ENCODE data around the gene CTTNBP2.

The CTTNBP2 gene

DNA sequence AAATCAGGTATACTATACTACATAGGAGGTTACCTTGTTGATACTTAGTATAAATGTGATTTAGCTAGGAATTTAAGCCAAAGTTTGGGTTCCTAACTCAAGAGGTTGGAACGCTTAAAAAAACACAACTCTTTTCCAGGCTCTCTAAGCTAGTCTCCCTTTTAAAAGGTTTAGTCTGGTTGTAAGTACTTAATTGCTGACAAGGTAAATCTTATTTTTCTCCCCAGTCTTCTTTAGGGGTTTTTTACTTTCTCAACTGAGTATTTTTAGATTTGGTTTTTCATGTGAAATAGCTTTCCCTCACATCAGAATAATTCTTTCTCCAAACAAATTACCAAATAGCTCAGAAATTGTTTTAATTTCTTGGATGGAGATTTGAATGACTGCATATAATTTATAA lies 20.8 kb upstream of the CTTNBP2 start:
- Histone ChIP-seq H3K9me3 (ENCODE audit: insufficient read depth, low read depth, low read length) (no peaks in the 10 kb centered on the region), H3K36me3 (ENCODE audit: insufficient read depth, low read length) (no peaks in the 10 kb centered on the region), H3K27me3 (ENCODE audit: insufficient read depth, low read length) (no peaks in the 10 kb centered on the region), H3K27ac (ENCODE audit: low read depth, low read length) (no peak overlapping the region), H3K4me1 (ENCODE audit: insufficient read depth, low read length) (peaks cover 8% of the 10 kb centered on the region), H3K4me3 (ENCODE audit: low read length) (no peak overlapping the region), H3K9ac (ENCODE audit: low read depth, low read length) (no peak overlapping the region)
- WGBS = no CpG with 5 or more reads among the region's 1 CpG

DNA sequence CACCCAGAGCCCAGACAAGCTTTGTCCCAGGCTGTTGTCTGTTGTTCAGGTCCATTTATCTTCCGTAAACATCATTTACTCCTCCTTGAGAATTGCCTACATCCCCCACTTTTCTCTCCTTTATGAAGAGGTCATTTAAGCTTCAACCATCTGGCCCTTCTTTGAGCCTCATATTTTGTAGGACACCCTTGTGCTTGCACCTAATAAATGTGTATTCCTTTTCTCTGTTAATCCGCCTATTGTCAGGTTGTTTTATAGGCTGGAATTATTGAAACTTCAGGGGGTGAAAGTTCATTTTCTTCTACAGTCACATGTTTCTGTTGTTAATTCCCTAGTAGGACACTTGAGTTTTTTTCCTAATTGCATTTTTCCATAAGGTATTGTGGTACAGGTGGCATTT lies 19.6 kb upstream of the CTTNBP2 start:
- no peak overlapping the region for H3K9ac ChIP-seq (ENCODE audit: low read depth, low read length)

DNA sequence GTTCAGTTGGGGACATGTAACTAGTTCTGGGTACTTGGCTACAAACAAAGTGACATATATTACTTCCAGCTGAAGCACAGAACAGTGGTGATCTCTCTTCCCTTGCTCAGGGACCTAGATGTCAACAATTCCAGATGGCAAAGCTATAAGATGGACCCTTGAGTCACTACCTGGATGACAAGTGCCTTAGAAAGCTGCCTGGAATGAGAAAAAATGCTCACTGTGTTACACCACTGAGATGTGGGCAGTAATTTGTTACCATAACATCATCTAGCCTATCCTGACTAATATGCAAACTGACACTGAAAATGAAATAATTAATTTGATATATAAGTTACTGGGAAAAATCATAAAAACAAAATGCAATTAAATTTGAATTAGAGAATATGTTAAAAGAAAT lies 16.4 kb upstream of the CTTNBP2 start:
- Histone ChIP-seq H3K9me3 (ENCODE audit: insufficient read depth, low read depth, low read length) (no peaks in the 10 kb centered on the region), H3K9ac (ENCODE audit: low read depth, low read length) (no peak overlapping the region), H3K27me3 (ENCODE audit: insufficient read depth, low read length) (no peaks in the 10 kb centered on the region), H3K4me3 (ENCODE audit: low read length) (no peak overlapping the region), H3K36me3 (ENCODE audit: insufficient read depth, low read length) (no peaks in the 10 kb centered on the region), H3K4me1 (ENCODE audit: insufficient read depth, low read length) (peaks cover 20% of the 10 kb centered on the region), H3K27ac (ENCODE audit: low read depth, low read length) (no peak overlapping the region)

More for the DNA sequence above, 19.6 kb upstream of the CTTNBP2 start:
- H3K4me1 ChIP-seq (ENCODE audit: insufficient read depth, low read length) = peaks cover 20% of the 10 kb centered on the region
- no peaks in the 10 kb centered on the region for H3K9me3 ChIP-seq (ENCODE audit: insufficient read depth, low read depth, low read length)
- H3K36me3 ChIP-seq (ENCODE audit: insufficient read depth, low read length) = no peaks in the 10 kb centered on the region
- WGBS = 100% methylated on average over 1 of the region's 2 CpGs
- no peak overlapping the region for H3K27ac ChIP-seq (ENCODE audit: low read depth, low read length)
- no peaks in the 10 kb centered on the region for H3K27me3 ChIP-seq (ENCODE audit: insufficient read depth, low read length)
- H3K4me3 ChIP-seq (ENCODE audit: low read length) = no peak overlapping the region

DNA sequence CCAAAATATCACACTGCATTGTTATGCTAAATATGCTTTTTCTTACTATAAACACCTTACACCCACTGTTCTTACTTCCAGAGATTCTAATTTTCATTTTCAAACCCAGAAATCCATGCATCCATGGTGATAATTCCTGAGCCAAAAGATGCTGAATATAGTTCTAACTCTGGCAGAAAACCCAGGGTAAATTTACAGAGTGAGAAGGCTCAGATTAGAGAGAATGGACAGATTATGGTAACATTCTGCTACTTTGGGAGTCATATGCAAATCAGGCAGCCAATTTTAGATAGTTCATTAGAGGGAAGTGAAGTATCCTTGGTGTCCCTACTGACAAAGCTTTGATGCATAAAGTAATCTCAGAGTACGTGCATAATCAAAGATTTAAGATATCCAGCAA lies 15.4 kb upstream of the CTTNBP2 start:
- Histone ChIP-seq H3K4me3 (ENCODE audit: low read length) (no peak overlapping the region), H3K36me3 (ENCODE audit: insufficient read depth, low read length) (no peaks in the 10 kb centered on the region), H3K27ac (ENCODE audit: low read depth, low read length) (no peak overlapping the region; the same call in 1 of the 2 replicates), H3K9me3 (ENCODE audit: insufficient read depth, low read depth, low read length) (no peaks in the 10 kb centered on the region), H3K9ac (ENCODE audit: low read depth, low read length) (no peak overlapping the region), H3K27me3 (ENCODE audit: insufficient read depth, low read length) (no peaks in the 10 kb centered on the region), H3K4me1 (ENCODE audit: insufficient read depth, low read length) (peaks cover 20% of the 10 kb centered on the region)
- 96% methylated on average over 1 of the region's 1 CpG for WGBS

DNA sequence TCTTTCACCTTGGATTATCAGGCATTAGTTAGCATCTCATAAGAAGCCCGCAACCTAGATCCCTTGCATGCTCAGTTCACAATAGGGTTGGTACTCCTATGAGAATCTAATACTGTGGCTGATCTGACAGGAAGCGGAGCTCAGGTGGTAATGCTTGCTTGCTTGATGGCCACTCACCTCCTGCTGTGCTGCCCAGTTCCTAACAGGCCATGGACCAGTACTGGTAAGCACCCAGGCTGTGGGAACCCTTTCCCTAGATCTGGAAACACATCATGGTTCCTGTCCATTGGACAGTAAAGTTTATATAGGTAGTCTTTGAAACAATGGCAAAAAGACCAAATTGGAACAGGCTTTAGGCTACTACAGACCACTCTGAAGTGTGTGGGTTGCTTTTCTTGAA lies 9.4 kb upstream of the CTTNBP2 start:
- Histone ChIP-seq H3K9ac (ENCODE audit: low read depth, low read length) (no peak overlapping the region), H3K27me3 (ENCODE audit: insufficient read depth, low read length) (no peaks in the 10 kb centered on the region), H3K9me3 (ENCODE audit: insufficient read depth, low read depth, low read length) (no peaks in the 10 kb centered on the region), H3K27ac (ENCODE audit: low read depth, low read length) (no peak overlapping the region), H3K4me3 (ENCODE audit: low read length) (no peak overlapping the region), H3K4me1 (ENCODE audit: insufficient read depth, low read length) (peaks cover 4% of the 10 kb centered on the region), H3K36me3 (ENCODE audit: insufficient read depth, low read length) (no peaks in the 10 kb centered on the region)
- 98% methylated on average over 2 of the region's 2 CpGs for WGBS

DNA sequence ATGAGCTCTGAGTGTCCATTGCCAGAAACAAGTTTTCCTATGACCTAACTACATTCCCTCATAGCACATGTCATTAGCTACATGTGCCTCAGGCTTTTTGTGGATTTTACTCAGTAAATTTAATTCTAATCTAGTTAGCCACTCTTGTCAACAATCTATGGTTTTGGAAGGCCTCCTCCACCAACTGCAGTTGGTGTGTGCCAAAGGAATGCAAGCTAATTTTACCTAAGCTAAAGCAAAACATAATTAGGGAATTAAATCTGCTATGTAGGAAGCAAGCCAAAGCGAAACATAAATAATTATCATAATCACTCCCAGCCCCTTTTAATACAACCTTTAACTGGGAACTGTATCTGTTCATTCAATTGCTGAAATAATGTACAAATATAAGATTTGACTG lies 3.5 kb upstream of the CTTNBP2 start:
- H3K9me3 ChIP-seq (ENCODE audit: insufficient read depth, low read depth, low read length) = no peaks in the 10 kb centered on the region
- H3K27me3 ChIP-seq (ENCODE audit: insufficient read depth, low read length) = peaks cover 7% of the 10 kb centered on the region; the same call in 1 of the 2 replicates
- H3K36me3 ChIP-seq (ENCODE audit: insufficient read depth, low read length) = no peaks in the 10 kb centered on the region
- H3K27ac ChIP-seq (ENCODE audit: low read depth, low read length) = no peak overlapping the region
- H3K9ac ChIP-seq (ENCODE audit: low read depth, low read length) = no peak overlapping the region
- H3K4me1 ChIP-seq (ENCODE audit: insufficient read depth, low read length) = peaks cover 35% of the 10 kb centered on the region
- H3K4me3 ChIP-seq (ENCODE audit: low read length) = no peak overlapping the region
- no CpG with 5 or more reads among the region's 1 CpG for WGBS

DNA sequence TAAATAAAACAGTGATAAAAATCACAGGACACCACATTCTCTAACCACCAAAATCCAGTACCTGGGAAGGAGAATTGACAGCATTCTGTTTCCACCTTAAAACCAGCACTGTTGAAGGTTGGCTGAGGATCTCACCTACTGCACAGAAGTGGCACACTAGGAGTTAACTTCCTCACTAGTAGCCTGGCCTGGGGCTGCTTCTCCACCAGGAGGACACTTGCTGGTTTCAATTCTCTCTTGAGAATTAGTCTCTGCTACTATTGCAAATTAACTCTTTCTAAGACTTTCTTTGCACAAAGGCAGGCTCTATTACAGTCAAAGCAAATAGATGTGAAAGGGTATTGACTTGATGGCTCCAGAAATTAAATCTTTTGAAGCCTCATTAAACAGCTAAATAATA lies 2.3 kb upstream of the CTTNBP2 start:
- Histone ChIP-seq H3K4me1 (ENCODE audit: insufficient read depth, low read length) (peaks cover 46% of the 10 kb centered on the region), H3K9me3 (ENCODE audit: insufficient read depth, low read depth, low read length) (no peaks in the 10 kb centered on the region), H3K9ac (ENCODE audit: low read depth, low read length) (no peak overlapping the region), H3K4me3 (ENCODE audit: low read length) (no peak overlapping the region), H3K36me3 (ENCODE audit: insufficient read depth, low read length) (no peaks in the 10 kb centered on the region), H3K27ac (ENCODE audit: low read depth, low read length) (no peak overlapping the region), H3K27me3 (ENCODE audit: insufficient read depth, low read length) (peaks cover 7% of the 10 kb centered on the region; the same call in 1 of the 2 replicates)

DNA sequence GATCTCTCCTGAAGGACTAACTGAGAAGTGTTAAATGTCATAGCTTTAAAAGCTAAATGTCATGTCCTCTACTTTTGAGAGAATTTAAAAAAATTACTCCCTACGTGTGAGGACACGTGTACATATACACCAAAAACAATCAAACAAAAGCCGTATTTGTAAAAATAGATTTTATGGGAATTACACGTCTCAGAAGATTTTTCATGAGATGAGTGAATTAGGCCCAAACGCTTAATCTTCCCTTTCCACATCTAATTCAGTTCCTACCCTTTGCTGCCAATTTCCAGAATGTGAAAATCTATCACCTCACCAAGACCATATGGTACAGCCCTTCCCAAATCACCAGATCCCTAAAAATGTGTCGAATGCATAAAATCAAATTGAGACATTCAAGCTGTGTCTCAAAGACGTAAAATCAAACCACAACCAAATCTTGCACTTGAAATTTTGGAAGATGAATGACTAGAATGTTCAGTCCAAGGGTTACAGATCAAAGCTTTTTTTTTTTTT lies 1.0 kb upstream of the CTTNBP2 start:
- Histone ChIP-seq H3K4me1 (ENCODE audit: insufficient read depth, low read length) (peaks cover 53% of the 10 kb centered on the region), H3K9ac (ENCODE audit: low read depth, low read length) (no peak overlapping the region), H3K27me3 (ENCODE audit: insufficient read depth, low read length) (peaks cover 7% of the 10 kb centered on the region; the same call in 1 of the 2 replicates), H3K36me3 (ENCODE audit: insufficient read depth, low read length) (no peaks in the 10 kb centered on the region), H3K9me3 (ENCODE audit: insufficient read depth, low read depth, low read length) (no peaks in the 10 kb centered on the region), H3K4me3 (ENCODE audit: low read length) (peak overlapping the region; percentile 93), H3K27ac (ENCODE audit: low read depth, low read length) (no peak overlapping the region)
- 71% methylated on average over 6 of the region's 7 CpGs for whole genome bisulfite sequencing

DNA sequence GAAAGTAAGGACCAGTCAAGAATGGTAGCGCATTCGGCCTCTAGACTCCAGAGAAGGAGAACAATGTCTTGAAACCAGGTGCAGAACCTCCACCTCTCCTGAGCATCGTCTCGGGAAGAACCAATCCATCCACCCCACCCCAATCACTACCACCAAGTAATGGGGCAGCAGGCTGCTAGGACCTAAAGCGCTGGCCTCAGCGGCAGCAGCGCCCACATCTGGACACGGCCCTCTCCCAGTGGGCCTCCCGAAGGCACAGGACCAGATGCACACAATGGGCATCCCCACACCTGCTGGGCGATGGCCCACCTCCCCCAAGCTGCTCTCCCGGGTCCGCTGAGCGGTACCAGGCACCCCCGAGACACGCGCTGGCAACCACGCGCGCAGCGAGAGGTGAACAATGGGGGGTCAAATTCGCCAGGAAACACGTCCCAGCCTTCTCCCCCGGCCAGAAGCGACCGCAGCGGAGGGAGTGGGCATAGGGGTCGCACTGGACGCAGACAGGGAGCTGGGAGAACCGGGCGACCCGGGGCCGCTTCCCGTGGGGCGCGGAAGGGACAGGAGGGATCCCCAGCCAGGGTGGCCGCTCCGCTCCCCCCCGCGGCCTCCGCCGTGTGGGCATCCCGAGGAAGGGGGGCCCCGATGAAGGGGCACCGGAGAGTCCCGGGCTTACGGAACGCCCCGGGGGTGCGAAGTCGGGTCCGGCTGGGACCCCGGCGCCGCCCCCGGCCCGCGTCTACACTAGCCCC lies 506 bp downstream of the CTTNBP2 start:
- H3K4me1 ChIP-seq (ENCODE audit: insufficient read depth, low read length) = peaks cover 67% of the 10 kb centered on the region

DNA sequence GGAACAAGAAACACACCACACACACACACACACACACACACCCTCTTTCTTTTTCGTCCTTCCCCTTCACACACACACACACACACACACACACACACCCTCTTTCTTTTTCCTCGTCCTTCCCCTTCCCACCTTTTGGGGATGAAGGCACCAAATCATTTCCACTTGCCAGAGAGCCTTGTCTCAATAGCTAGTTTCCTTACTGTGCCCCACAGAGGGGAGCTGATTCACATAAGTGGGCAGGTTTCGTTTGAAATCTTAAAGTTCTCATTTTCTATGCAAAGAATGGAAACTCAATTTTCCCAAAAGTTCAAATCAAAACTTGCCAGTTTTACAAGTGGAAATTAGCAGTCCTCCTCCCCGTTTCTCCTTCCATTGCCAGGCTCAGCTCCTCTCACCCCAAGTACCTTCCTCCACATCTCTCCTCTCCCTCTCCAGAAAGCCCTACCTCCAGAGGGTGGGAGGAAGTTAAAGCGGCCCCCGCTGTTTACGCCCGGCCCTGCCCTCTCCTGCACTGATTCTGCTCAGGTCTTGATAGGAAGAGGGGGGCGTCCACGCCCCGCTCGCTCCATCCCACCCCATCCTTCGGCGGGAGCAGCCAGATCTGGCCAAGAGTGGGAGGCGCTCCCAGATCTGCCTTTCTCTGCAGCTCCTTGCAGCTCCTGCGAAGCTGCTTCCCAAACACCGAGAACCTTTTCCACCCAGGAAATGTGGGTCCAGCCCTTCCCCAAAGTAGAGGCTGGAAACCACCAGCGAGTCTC lies 1.3 kb downstream of the CTTNBP2 start:
- Histone ChIP-seq H3K4me1 (ENCODE audit: insufficient read depth, low read length) (peaks cover 66% of the 10 kb centered on the region), H3K4me3 (ENCODE audit: low read length) (peak overlapping the region; percentile 93), H3K9ac (ENCODE audit: low read depth, low read length) (peak overlapping the region; percentile 79; the same call in 1 of the 2 replicates), H3K27ac (ENCODE audit: low read depth, low read length) (no peak overlapping the region), H3K27me3 (ENCODE audit: insufficient read depth, low read length) (peaks cover 7% of the 10 kb centered on the region; the same call in 1 of the 2 replicates), H3K36me3 (ENCODE audit: insufficient read depth, low read length) (no peaks in the 10 kb centered on the region), H3K9me3 (ENCODE audit: insufficient read depth, low read depth, low read length) (no peaks in the 10 kb centered on the region)
- WGBS = 4% methylated on average over 16 of the region's 18 CpGs

More for the DNA sequence above, 506 bp downstream of the CTTNBP2 start:
- WGBS = under 1% methylated on average over 57 of the region's 57 CpGs
- peak overlapping the region; percentile 93 for H3K4me3 ChIP-seq (ENCODE audit: low read length)
- peaks cover 7% of the 10 kb centered on the region; the same call in 1 of the 2 replicates for H3K27me3 ChIP-seq (ENCODE audit: insufficient read depth, low read length)
- peak overlapping the region; percentile 65 for H3K27ac ChIP-seq (ENCODE audit: low read depth, low read length)
- H3K36me3 ChIP-seq (ENCODE audit: insufficient read depth, low read length) = no peaks in the 10 kb centered on the region
- H3K9ac ChIP-seq (ENCODE audit: low read depth, low read length) = peak overlapping the region; percentile 79
- H3K9me3 ChIP-seq (ENCODE audit: insufficient read depth, low read depth, low read length) = no peaks in the 10 kb centered on the region

DNA sequence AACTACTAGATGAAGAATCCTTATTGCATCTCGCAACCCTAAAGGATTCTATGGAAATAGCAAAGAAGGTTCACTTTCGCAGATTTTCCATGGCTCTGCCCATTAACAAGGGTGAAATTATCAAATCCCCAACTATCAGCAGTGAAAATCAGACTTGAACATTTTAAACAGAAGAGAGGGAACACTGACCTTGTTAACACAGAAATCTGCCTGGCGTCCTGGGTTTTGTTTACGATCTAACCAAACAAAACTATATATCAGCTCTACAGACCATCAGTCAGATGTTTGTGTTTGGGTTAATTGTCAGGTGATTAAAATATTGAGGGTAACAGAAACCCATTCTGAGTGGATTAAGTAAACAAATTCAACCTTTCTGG lies 1.9 kb downstream of the CTTNBP2 start:
- peak overlapping the region; percentile 93 for H3K4me3 ChIP-seq (ENCODE audit: low read length)
- H3K27me3 ChIP-seq (ENCODE audit: insufficient read depth, low read length) = peaks cover 7% of the 10 kb centered on the region; the same call in 1 of the 2 replicates
- H3K9me3 ChIP-seq (ENCODE audit: insufficient read depth, low read depth, low read length) = no peaks in the 10 kb centered on the region
- no peaks in the 10 kb centered on the region for H3K36me3 ChIP-seq (ENCODE audit: insufficient read depth, low read length)
- no peak overlapping the region for H3K9ac ChIP-seq (ENCODE audit: low read depth, low read length)
- no peak overlapping the region for H3K27ac ChIP-seq (ENCODE audit: low read depth, low read length)
- 91% methylated on average over 3 of the region's 4 CpGs for WGBS
- H3K4me1 ChIP-seq (ENCODE audit: insufficient read depth, low read length) = peaks cover 60% of the 10 kb centered on the region

Data from HUES64 (cell line).